Measurements from ENCODE around the gene KLHL12. TPM values are rescaled to one million over a fixed set of nuclear protein-coding genes. Genes with fewer than 3 reads are reported as not detected.
"Not testable (repeated sequence)": the region's sequence is repeated elsewhere in the genome, so short reads cannot be mapped to it uniquely, and the experiment has no call there.

The KLHL12 gene
- total RNA-seq, 1 donor = 29.6 TPM

GRCh38 chr1:202915146-202915545 is 11.9 kb downstream of the KLHL12 start:
- H3K4me3 ChIP-seq (ENCODE audit: low read depth, low read length) = no peak overlapping the region
- DNase-seq (ENCODE audit: low read depth) = no peak
- no peak for TF ChIP-seq CTCF (IDR thresholded peaks at IDR 0.05; ENCODE audit: insufficient read depth, low read length)

GRCh38 chr1:202912476-202912875 is 14.6 kb downstream of the KLHL12 start:
- DNase-seq (ENCODE audit: low read depth); H3K4me3 ChIP-seq (ENCODE audit: low read depth, low read length): not testable (repeated sequence)

GRCh38 chr1:202909494-202909893 is 17.5 kb downstream of the KLHL12 start:
- no peak for TF ChIP-seq CTCF (IDR thresholded peaks at IDR 0.05; ENCODE audit: insufficient read depth, low read length)
- no peak overlapping the region for H3K4me3 ChIP-seq (ENCODE audit: low read depth, low read length)
- DNase-seq (ENCODE audit: low read depth) = no peak

GRCh38 chr1:202908998-202909397 is 18.0 kb downstream of the KLHL12 start:
- TF ChIP-seq CTCF (IDR thresholded peaks at IDR 0.05; ENCODE audit: insufficient read depth, low read length) = no peak
- no peak for DNase-seq (ENCODE audit: low read depth)
- H3K4me3 ChIP-seq (ENCODE audit: low read depth, low read length) = no peak overlapping the region

- no peak for DNase-seq (ENCODE audit: low read depth)
- no peak overlapping the region for H3K4me3 ChIP-seq (ENCODE audit: low read depth, low read length)
- no peak for TF ChIP-seq CTCF (IDR thresholded peaks at IDR 0.05; ENCODE audit: insufficient read depth, low read length)
These were observed 21.7 kb downstream of the KLHL12 start for GRCh38 chr1:202905331-202905730.

- H3K4me3 ChIP-seq (ENCODE audit: low read depth, low read length); DNase-seq (ENCODE audit: low read depth): not testable (repeated sequence)
These were observed 23.2 kb downstream of the KLHL12 start for GRCh38 chr1:202903808-202904207.

- no peak overlapping the region for H3K4me3 ChIP-seq (ENCODE audit: low read depth, low read length)
- DNase-seq (ENCODE audit: low read depth) = no peak
- no peak for TF ChIP-seq CTCF (IDR thresholded peaks at IDR 0.05; ENCODE audit: insufficient read depth, low read length)
These were observed 25.5 kb downstream of the KLHL12 start for GRCh38 chr1:202901555-202901954.

- no peak for TF ChIP-seq CTCF (IDR thresholded peaks at IDR 0.05; ENCODE audit: insufficient read depth, low read length)
- no peak overlapping the region for H3K4me3 ChIP-seq (ENCODE audit: low read depth, low read length)
- DNase-seq (ENCODE audit: low read depth) = no peak
These were observed 34.5 kb downstream of the KLHL12 start for GRCh38 chr1:202892501-202892900.
